Left forelimb (tissue), 1 donor: Measurements from ENCODE around the gene TBL1X.

ENCODE experiments used
- DNase-seq: peaks from one replicate; pipeline ENCODE4 v3.0.0-alpha.2; 2018; ENCODE audit warnings: low spot score

The TBL1X gene

DNA sequence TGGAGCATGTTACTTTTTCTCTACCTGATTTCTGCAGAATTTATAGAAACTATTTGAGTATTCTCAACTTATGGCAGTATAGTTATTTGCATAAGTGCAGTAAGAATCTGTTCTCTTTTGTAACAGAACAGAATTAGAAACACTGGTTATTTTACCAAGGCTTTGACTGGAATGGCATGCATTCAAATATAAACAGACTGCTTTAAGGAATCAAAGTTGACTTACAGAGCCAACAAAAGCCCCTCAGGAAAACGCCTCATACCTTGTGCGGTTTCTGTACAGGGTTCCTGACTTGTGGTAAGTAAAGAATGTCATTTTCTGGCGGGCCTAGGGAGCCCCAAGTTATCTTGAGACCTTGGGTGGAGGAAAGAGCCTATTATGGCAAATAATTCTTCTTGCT is 203.7 kb downstream of the TBL1X start:
- DNase-seq: no peak

- no peak for DNase-seq
Observed at GRCh38 chrX:9670136-9670814, 205.4 kb downstream of the TBL1X start.

DNA sequence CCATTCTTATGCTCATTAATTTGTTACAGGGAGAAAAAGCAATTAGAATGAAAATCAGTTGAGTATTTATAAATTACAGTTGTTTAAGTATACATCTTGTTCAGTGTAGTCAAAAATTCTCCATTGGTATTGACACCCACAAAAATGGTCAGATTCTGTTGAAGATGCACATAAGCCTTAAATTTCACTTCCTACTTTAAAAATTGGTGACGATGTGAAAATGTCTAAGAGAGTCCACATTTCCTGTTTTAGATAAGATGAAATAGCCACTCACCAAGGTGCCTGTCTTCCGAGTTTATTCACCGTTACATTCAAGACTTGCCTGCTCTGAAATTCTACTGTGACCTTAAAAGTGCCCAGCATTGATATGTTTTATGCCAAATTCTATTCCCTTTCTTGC is 207.1 kb downstream of the TBL1X start:
- no peak for DNase-seq

GRCh38 chrX:9676306-9676705 is 211.4 kb downstream of the TBL1X start:
- DNase-seq: peak; percentile 69

GRCh38 chrX:9676738-9677097 is 211.9 kb downstream of the TBL1X start:
- DNase-seq: no peak

DNA sequence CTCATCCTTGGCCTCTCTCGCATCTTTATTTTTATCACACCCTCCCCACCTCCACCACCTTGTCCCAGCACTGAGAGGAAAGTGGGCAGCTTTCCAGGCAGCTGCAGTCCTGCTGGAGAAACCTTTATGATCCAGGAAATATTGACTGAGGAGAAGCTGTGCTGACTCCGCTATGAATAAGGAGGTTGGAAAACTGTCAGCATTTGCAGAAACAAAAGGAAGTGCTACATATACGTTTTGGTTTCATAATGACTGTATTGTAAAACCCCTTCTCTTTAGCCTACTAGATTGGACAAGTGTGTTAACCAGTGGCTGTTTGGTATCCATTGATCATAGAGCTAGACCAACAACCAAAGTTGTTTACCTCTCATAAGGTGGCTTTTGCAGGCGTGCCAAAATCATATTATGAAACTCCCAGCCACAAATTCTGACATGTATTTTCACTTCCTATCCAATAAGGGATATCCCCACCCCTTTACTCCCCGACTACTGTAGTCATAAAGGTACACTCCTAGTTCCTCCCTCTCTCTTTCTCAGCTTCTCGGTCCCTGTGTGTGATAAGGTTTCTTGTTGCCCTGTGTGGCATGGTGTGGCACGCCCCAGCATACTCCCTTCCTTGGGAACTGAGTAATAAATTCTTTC is 212.4 kb downstream of the TBL1X start:
- peak; percentile 68 for DNase-seq

DNA sequence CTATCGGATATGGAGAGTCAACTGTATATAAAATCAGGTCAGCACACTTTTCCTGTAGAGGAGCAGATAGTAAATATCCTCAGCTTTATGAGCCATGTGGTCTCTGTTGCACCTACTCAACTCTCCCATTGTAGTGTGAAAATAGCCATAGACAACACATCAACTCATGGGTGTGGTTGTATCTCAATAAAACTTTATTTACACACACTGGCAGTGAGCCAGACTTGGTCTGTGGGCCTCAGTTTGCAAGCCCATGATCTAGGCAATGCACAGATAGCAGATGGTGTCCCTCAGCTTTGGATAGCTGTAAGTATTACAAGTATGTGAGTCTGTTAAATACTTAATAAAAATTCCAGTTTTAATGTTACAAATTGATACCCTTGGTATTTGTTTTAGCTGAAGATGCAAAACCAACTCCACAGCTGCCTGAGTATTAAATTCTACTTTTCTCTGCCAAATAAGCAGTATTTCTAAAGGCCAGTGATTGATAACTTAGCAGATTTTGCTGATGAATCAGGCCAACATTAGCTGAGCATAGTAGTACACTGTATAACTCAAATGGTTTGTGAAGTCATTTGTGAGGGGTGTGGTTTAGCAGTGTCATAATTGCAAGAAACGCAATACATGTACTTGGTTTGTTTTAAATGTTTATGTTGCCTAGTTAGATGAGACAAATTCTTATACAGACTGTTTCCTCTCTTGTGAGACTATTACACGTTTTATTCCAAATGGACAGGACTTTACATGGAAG is 213.5 kb downstream of the TBL1X start:
- DNase-seq: no peak

DNA sequence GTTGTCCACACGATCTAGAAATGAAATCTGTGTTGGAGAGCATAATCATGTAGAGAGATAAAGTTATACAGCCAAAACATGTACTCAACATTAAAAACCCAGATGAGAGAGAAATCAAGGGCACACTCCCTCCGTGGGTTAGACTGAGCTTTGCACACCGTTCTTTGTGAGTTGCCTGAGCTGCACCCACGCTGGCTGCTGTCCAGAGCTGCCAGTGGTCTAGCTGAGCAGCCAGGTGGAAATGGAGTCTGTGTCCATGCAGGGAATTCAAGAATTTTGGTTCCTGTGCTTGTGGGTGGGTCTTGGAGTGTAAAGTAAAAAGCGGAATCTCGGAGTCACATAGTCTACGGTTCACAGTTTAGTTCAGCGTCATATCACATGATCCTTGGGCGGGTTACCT is 216.2 kb downstream of the TBL1X start:
- DNase-seq: no peak

DNA sequence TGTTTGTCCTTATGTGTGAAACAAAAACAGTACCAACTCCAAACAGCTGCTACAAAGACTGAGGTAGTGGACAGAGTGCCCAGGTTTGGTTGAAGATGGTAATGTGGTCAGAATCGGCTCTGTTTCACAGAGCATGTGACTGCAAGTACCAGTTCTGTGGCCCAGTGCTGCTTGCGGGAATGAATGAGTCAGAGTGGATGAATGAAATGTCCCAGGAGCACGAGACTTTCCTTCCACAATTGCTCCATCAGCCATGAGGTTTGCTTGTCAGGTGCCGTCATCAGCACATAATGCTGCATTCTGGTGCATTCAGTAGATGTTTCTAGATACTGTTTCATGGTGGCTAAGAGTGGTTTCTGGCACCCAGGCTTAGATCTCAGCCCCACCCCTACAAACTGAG is 216.6 kb downstream of the TBL1X start:
- no peak for DNase-seq

GRCh38 chrX:9682456-9682855 is 217.6 kb downstream of the TBL1X start:
- DNase-seq: no peak

GRCh38 chrX:9682861-9683260 is 218.0 kb downstream of the TBL1X start:
- DNase-seq: no peak

DNA sequence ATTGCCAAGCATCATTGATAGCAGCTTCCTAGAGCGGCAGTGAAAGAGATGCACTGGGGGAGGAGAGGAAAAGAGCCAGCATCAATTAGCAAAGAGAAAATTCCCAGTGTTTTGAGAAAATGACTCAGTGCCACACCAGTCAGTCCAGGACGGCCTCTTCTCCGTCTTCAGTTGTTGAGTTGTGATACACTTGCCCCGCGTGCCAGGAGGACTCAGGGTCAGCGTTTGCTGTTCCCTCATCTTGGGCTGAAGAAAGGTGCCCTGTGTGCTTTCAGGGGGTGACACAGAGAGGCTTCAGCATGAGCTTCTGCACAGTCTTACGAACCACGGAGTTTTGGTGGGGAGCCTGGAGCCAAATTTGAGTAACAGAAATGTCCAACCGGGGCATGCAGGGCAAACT is 218.5 kb downstream of the TBL1X start:
- DNase-seq: no peak

GRCh38 chrX:9687899-9688298 is 223.0 kb downstream of the TBL1X start:
- no peak for DNase-seq

- no peak for DNase-seq
Observed at GRCh38 chrX:9688833-9689232, 224.0 kb downstream of the TBL1X start.

DNA sequence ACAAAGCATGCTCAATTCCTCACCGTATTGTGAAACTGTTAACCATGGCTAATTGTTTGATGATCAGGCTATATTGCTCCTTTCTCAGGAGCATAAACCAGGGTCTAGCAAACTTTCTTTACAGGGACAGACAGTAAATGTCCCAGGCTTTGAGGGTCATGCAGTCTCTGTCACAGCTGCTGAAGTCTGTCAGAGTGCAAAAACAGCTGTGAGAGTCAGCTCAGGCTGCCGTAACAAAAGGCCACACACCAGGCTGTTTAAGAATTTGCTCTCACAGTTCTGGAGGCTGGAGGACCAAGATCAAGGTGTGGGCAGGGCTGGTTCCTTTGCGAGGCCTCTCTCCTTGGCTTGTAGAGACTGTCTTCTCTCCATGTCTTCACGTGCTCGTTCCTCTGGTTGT is 225.2 kb downstream of the TBL1X start:
- no peak for DNase-seq

DNA sequence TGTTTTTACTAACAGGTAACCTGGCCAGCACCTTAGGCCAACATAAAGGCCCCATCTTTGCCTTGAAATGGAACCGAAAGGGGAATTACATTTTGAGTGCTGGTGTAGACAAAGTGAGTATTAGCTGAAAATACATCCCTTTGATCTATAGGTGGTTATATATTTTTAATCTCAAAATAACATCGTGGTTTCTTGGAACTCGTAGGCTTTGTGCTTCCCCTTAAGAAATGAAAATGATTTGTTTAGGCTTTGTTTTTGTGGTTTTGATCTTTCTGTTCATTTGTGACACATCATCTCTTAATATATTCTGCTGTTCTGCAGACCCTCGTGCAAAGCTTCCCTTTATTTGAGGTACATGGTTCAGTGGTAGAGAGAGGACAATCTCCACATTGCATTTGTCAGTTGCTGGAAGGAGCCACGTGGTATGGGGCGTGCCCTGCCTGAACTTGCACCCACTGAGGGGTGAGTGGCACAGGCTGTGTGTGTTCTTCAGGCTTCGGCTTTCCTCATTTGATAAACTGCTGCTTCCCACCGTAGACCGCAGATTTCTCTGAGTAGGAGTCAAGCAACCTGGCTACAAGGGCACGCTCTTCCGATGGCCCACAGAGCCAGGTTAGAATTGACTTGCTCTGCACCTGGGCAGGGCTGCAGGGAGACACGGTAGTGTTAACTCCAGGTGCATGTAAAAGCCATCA is 228.6 kb downstream of the TBL1X start:
- no peak for DNase-seq

- no peak for DNase-seq
Observed at GRCh38 chrX:9698576-9698975, 233.7 kb downstream of the TBL1X start.

GRCh38 chrX:9700555-9700954 is 235.7 kb downstream of the TBL1X start:
- DNase-seq: no peak

DNA sequence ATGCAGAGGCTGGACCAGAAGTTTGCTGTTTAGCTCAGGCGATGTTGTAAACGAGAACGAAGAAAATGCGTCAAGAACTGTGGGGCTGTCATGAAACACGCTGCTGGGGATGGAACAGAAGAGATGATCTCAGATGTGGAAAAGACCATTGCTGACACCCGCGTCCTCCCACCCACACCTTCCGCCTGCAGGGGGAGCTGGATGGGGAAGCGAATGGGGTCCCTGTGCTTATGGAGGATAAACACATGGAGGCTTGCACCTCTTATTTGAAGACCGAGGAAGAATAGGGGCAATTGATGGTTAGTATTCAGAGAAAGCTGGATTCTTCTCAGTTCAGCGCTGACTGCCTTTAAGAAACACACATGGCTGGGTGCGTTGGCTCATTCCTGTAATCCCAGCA is 236.9 kb downstream of the TBL1X start:
- no peak for DNase-seq

DNA sequence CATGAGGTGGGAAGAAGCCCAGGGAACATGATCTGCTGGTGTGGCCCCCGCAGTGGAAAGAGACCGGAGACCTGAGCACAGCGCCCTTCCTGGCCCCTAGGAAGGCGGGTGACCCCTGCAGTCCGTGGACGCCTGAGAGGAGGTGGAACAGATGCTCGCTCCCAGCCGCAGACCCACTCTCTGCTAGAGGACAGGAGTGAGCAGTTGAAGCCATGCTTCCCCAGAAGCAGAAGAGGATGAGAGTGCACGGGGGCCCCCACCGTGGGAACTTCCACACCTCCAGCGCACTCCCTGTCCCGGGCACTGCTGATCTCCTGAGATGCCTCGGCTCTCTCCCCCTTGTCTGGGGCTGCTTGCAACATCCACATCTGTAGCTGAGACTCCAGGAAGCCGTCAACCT is 238.5 kb downstream of the TBL1X start:
- no peak for DNase-seq

DNA sequence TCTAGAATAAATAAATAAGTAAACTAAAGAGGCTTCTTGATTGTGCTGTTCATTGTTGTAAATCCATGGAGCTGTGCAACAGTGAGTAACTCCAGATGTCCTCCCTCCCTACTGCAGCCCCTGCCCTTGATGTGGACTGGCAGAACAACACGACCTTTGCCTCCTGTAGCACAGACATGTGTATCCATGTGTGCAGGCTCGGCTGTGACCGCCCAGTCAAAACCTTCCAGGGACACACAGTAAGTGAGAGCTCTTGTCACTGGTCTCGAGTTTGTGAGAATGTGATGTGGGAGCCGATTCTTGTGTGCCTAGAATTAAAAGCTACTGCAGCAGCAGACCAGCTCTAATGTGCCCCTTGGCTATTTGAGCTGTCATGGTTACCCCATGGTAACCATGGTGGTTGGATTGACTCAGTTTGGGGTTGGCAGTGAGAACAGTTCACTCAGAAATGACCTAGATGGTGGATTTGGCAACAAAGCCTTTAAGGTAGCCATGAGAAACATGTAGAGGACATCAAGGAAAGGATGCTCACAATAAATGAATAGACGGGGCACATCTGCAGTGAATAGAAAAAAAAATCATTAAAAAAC is 240.1 kb downstream of the TBL1X start:
- no peak for DNase-seq

- no peak for DNase-seq
Observed at GRCh38 chrX:9706421-9706820, 241.6 kb downstream of the TBL1X start.
